H9 (cell line): ENCODE results near the gene BAZ2A. TPM values are rescaled to one million over a fixed set of nuclear protein-coding genes. Genes with fewer than 3 reads are reported as not detected.

Experiments used
- DNase-seq: peaks from one replicate; pipeline ENCODE4 v3.0.0-alpha.2; 2017
- H2AFZ ChIP-seq: one replicate; pipeline ENCODE4 v1.6.1; 2013; ENCODE audit warnings: mild to moderate bottlenecking, low read length, control low read depth, moderate library complexity
- H2AK5ac ChIP-seq: 2 replicates; pipeline ENCODE4 v1.6.1; 2013; ENCODE audit warnings: low read length, control low read depth, mixed read lengths; ENCODE audit not compliant: insufficient read length
- H2BK120ac ChIP-seq: one replicate; pipeline ENCODE4 v1.6.1; 2013; ENCODE audit warnings: low read depth, mild to moderate bottlenecking, low read length, control low read depth, inconsistent platforms; ENCODE audit not compliant: poor library complexity, severe bottlenecking
- H2BK12ac ChIP-seq: 2 replicates; pipeline ENCODE4 v1.6.1; 2013; ENCODE audit warnings: low read length, control low read depth, mixed read lengths, low read depth; ENCODE audit not compliant: insufficient read length
- H2BK15ac ChIP-seq: 2 replicates; pipeline ENCODE4 v1.6.1; 2013; ENCODE audit warnings: low read depth, low read length, control low read depth
- H2BK20ac ChIP-seq: one replicate; pipeline ENCODE4 v1.6.1; 2013; ENCODE audit warnings: low read depth, mild to moderate bottlenecking, low read length, control low read depth, inconsistent platforms; ENCODE audit not compliant: poor library complexity, severe bottlenecking
- H2BK5ac ChIP-seq: 2 replicates; pipeline ENCODE4 v1.6.1; 2013; ENCODE audit warnings: low read length, control low read depth, mixed read lengths; ENCODE audit not compliant: insufficient read length
- H3K14ac ChIP-seq: 2 replicates; pipeline ENCODE4 v1.6.1; 2013; ENCODE audit warnings: low read length, control low read depth; ENCODE audit not compliant: insufficient read depth
- H3K18ac ChIP-seq: 2 replicates; pipeline ENCODE4 v1.6.1; 2013; ENCODE audit warnings: low read depth, mild to moderate bottlenecking, mixed read lengths, low read length, control low read depth; ENCODE audit not compliant: insufficient read length
- H3K23ac ChIP-seq: 2 replicates; pipeline ENCODE4 v1.6.1; 2013; ENCODE audit warnings: low read length, control low read depth, mixed read lengths, low read depth; ENCODE audit not compliant: insufficient read length
- H3K23me2 ChIP-seq: 2 replicates; pipeline ENCODE4 v1.6.1; 2013; ENCODE audit warnings: low read depth, mild to moderate bottlenecking, mixed read lengths, low read length, control low read depth; ENCODE audit not compliant: insufficient read length, poor library complexity, severe bottlenecking
- H3K27ac ChIP-seq: 2 replicates; pipeline ENCODE4 v1.5.1; 2013; ENCODE audit warnings: low read length, control low read depth, mixed read lengths, low read depth; ENCODE audit not compliant: insufficient read length
- H3K27me3 ChIP-seq: 2 replicates; pipeline ENCODE4 v1.6.1; 2013; ENCODE audit warnings: low read length, control low read depth, inconsistent platforms; ENCODE audit not compliant: insufficient read depth
- H3K4ac ChIP-seq: 2 replicates; pipeline ENCODE4 v1.6.1; 2013; ENCODE audit warnings: low read depth, mild to moderate bottlenecking, control low read depth, inconsistent platforms, low read length, moderate library complexity
- H3K4me1 ChIP-seq: 2 replicates; pipeline ENCODE4 v1.6.1; 2013; ENCODE audit warnings: low read length, control low read depth, inconsistent platforms; ENCODE audit not compliant: insufficient read depth
- H3K4me2 ChIP-seq: 2 replicates; pipeline ENCODE4 v1.6.1; 2013; ENCODE audit warnings: low read length, control low read depth, mixed read lengths; ENCODE audit not compliant: insufficient read length, insufficient read depth
- H3K56ac ChIP-seq: 2 replicates; pipeline ENCODE4 v1.6.1; 2013; ENCODE audit warnings: low read depth, mild to moderate bottlenecking, mixed read lengths, low read length, control low read depth; ENCODE audit not compliant: insufficient read length
- H3K79me1 ChIP-seq: 2 replicates; pipeline ENCODE4 v1.6.1; 2013; ENCODE audit warnings: low read depth, mild to moderate bottlenecking, moderate library complexity, low read length, control low read depth, inconsistent platforms; ENCODE audit not compliant: insufficient read depth, poor library complexity, severe bottlenecking
- H3K79me2 ChIP-seq: 2 replicates; pipeline ENCODE4 v1.6.1; 2013; ENCODE audit warnings: low read length, control low read depth, inconsistent platforms; ENCODE audit not compliant: insufficient read depth
- H3K9ac ChIP-seq: 2 replicates; pipeline ENCODE4 v1.6.1; 2013; ENCODE audit warnings: low read length, control low read depth, mixed read lengths; ENCODE audit not compliant: insufficient read length; ENCODE audit errors: extremely low read depth
- H3K9me3 ChIP-seq: one replicate; pipeline ENCODE4 v1.6.1; 2013; ENCODE audit warnings: low read depth, low read length, inconsistent platforms; ENCODE audit not compliant: control insufficient read depth
- H3T11ph ChIP-seq: one replicate; pipeline ENCODE4 v1.6.1; 2013; ENCODE audit warnings: mild to moderate bottlenecking, low read length, control low read depth, inconsistent platforms
- H4K20me1 ChIP-seq: one replicate; pipeline ENCODE4 v1.6.1; 2013; ENCODE audit not compliant: control insufficient read depth, insufficient read length, insufficient read depth
- H4K5ac ChIP-seq: 2 replicates; pipeline ENCODE4 v1.6.1; 2013; ENCODE audit warnings: low read depth, mild to moderate bottlenecking, mixed read lengths, low read length, control low read depth; ENCODE audit not compliant: insufficient read length
- H4K8ac ChIP-seq: replicated peaks from 2 replicates; pipeline ENCODE4 v1.6.1; 2013; ENCODE audit warnings: low read length, control low read depth, mixed read lengths, low read depth; ENCODE audit not compliant: insufficient read length
- H4K91ac ChIP-seq: 2 replicates; pipeline ENCODE4 v1.6.1; 2013; ENCODE audit warnings: low read depth, mild to moderate bottlenecking, moderate library complexity, mixed read lengths, low read length, control low read depth; ENCODE audit not compliant: insufficient read length
- H3K27ac Mint-ChIP-seq, 3 experiments: 2 replicates in 2 of 3; 3 replicates in 1 of 3; pipeline ENCODE4 v1.8.0; 2020 to 2021; ENCODE audit warnings: mixed read lengths in 3 of 3, mild to moderate bottlenecking in 1 of 3, moderate library complexity in 1 of 3
- H3K27me3 Mint-ChIP-seq: 2 replicates; pipeline ENCODE4 v1.8.0; 2021; ENCODE audit warnings: low read depth, mild to moderate bottlenecking, moderate library complexity, mixed read lengths
- H3K36me3 Mint-ChIP-seq, 3 experiments: 2 replicates in 2 of 3; 3 replicates in 1 of 3; pipeline ENCODE4 v1.8.0; 2020 to 2021; ENCODE audit warnings: low read depth in 3 of 3, mixed read lengths in 3 of 3; ENCODE audit not compliant: insufficient read depth in 1 of 3
- H3K4me1 Mint-ChIP-seq, 2 experiments: 2 replicates each; pipeline ENCODE4 v1.8.0; 2020; ENCODE audit warnings: mixed read lengths in 2 of 2
- H3K4me3 Mint-ChIP-seq, 2 experiments: 2 replicates in 1 of 2; 3 replicates in 1 of 2; pipeline ENCODE4 v1.8.0; 2020 to 2021; ENCODE audit warnings: mild to moderate bottlenecking in 2 of 2, mixed read lengths in 2 of 2, moderate library complexity in 1 of 2
- H3K9me3 Mint-ChIP-seq, 2 experiments: 2 replicates in 1 of 2; 3 replicates in 1 of 2; pipeline ENCODE4 v1.8.0; 2020; ENCODE audit warnings: mild to moderate bottlenecking in 2 of 2, mixed read lengths in 2 of 2, moderate library complexity in 1 of 2
- WGBS: extraction: QIAGEN DNeasy Blood & Tissue Kit; methylation state at CpG from one replicate; pipeline ENCODE4 v1.1.7; 2013; ENCODE audit warnings: missing lambda C conversion rate, low lambda C conversion rate, mixed read lengths; ENCODE audit not compliant: insufficient read length; ENCODE audit errors: extremely low coverage; 5-methylcytosine and 5-hydroxymethylcytosine counted together
- total RNA-seq: library from RNA; stranded (reverse); gene quantifications from 2 replicates; pipeline ENCODE4 v1.2.1, GENCODE V29; 2021
- TF ChIP-seq, protein P1 (sequence below): fragments of 200-600 bp; sonication (generic); conservative IDR thresholded peaks from 3 replicates; pipeline ENCODE4 v1.8.0; 2021; ENCODE audit warnings: antibody characterized with exemption, mild to moderate bottlenecking

The BAZ2A gene
- total RNA-seq, 1 experiment from 2014 or later: 108 TPM

DNA sequence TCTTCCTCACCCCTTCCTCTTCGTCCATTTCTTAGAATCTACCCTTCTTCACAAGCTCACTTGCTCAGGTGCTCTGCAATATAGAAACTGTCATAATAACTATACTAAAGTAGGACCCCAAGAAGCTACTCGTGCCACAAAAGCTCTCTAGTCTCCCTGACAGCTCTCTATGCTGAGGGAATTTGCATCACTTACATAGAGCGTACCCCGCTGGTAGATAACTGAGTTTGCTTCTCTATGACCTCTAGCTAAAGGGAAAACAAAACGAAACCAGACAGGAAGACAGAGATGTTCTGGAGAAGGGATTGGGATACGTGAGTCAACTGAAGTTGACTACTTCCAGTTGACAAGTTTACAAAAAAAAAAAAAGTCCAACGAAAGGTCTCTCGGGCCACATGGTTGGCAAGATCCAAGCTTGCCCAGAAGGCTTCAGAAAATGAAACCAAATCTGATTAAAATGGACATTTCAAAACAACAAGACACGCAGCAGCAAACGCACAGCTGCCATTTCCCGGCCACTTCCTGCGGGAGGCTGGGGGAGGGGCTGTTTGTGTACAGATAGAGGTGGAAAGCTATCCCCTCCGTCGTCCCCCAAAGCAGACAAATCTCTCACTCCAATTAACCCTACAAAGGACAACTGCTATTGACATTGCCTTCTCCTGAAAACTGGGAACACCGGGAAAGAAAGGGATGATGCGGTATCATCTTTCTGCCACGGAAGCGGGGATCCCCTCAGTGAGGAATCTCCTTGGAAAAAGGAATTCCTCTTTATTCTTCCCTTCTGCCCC, 1.3 kb downstream of the BAZ2A start:
- no peak overlapping the region for H2AFZ ChIP-seq
- H2BK20ac ChIP-seq: no peak overlapping the region
- no peak overlapping the region for H3K56ac ChIP-seq
- H3K4me2 ChIP-seq: peak overlapping the region; percentile 98
- no peak overlapping the region for H3T11ph ChIP-seq
- 100% methylated on average over 1 of the region's 18 CpGs for WGBS
- H3K18ac ChIP-seq: no peak overlapping the region
- Mint-ChIP-seq H3K36me3 (peaks cover 2 to 20% (median 13%) of the 10 kb centered on the region in 3 experiments; a peak in 5 of 7 replicates), H3K4me3 (peak overlapping the region; percentile 97 to 98), H3K27me3 (no peaks in the 10 kb centered on the region), H3K9me3 (peaks cover 0 to 3% of the 10 kb centered on the region in 2 experiments; a peak in 2 of 5 replicates), H3K27ac (peak overlapping the region; percentile 4 to 38 (median 37)), H3K4me1 (peaks cover 48 to 50% of the 10 kb centered on the region in 2 experiments)
- H2AK5ac ChIP-seq: no peak overlapping the region
- DNase-seq: no peak
- no peaks in the 10 kb centered on the region for H4K20me1 ChIP-seq
- no peaks in the 10 kb centered on the region for H3K9me3 ChIP-seq
- no peak overlapping the region for H2BK15ac ChIP-seq
- H2BK12ac ChIP-seq: no peak overlapping the region
- peaks cover 25% of the 10 kb centered on the region; the same call in 1 of the 2 replicates for H3K79me2 ChIP-seq
- 0 out of 2 replicates have a peak overlapping the region, but pooled peaks have one; percentile 75 for H3K14ac ChIP-seq
- TF ChIP-seq, protein P1, sequence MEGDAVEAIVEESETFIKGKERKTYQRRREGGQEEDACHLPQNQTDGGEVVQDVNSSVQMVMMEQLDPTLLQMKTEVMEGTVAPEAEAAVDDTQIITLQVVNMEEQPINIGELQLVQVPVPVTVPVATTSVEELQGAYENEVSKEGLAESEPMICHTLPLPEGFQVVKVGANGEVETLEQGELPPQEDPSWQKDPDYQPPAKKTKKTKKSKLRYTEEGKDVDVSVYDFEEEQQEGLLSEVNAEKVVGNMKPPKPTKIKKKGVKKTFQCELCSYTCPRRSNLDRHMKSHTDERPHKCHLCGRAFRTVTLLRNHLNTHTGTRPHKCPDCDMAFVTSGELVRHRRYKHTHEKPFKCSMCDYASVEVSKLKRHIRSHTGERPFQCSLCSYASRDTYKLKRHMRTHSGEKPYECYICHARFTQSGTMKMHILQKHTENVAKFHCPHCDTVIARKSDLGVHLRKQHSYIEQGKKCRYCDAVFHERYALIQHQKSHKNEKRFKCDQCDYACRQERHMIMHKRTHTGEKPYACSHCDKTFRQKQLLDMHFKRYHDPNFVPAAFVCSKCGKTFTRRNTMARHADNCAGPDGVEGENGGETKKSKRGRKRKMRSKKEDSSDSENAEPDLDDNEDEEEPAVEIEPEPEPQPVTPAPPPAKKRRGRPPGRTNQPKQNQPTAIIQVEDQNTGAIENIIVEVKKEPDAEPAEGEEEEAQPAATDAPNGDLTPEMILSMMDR: no peak
- H3K79me1 ChIP-seq: peaks cover 4% of the 10 kb centered on the region
- no peak overlapping the region for H3K23ac ChIP-seq
- peaks cover 14% of the 10 kb centered on the region; the same call in 1 of the 2 replicates for H3K4me1 ChIP-seq
- no peak overlapping the region for H2BK5ac ChIP-seq
- H3K27me3 ChIP-seq: no peaks in the 10 kb centered on the region
- no peak overlapping the region for H4K5ac ChIP-seq
- H3K27ac ChIP-seq: no peak overlapping the region
- peak overlapping the region; percentile 77 for H3K9ac ChIP-seq
- H2BK120ac ChIP-seq: no peak overlapping the region
- no peak overlapping the region for H3K4ac ChIP-seq
- H4K91ac ChIP-seq: no peak overlapping the region
- H4K8ac ChIP-seq: no peak overlapping the region
- peaks cover 11% of the 10 kb centered on the region for H3K23me2 ChIP-seq
